Mesothelial cell of epicardium (in vitro differentiated cells): ENCODE data around the gene KCNJ14. TPM values are rescaled to one million over a fixed set of nuclear protein-coding genes. Genes with fewer than 3 reads are reported as not detected.

Source experiments
- DNase-seq, 2 experiments: peaks; one replicate each; pipeline ENCODE4 v3.0.0; 2021; ENCODE audit warnings: low spot score in 2 of 2; ENCODE audit not compliant: unreplicated experiment in 2 of 2
- H3K27ac Mint-ChIP-seq: 2 replicates; pipeline ENCODE4 v1.8.0; 2021; ENCODE audit warnings: mixed read lengths
- H3K27me3 Mint-ChIP-seq: 2 replicates; pipeline ENCODE4 v1.8.0; 2021; ENCODE audit warnings: low read depth, mixed read lengths
- H3K36me3 Mint-ChIP-seq: 2 replicates; pipeline ENCODE4 v1.8.0; 2021; ENCODE audit warnings: mixed read lengths
- H3K4me1 Mint-ChIP-seq: 2 replicates; pipeline ENCODE4 v1.8.0; 2021; ENCODE audit warnings: mixed read lengths
- H3K4me3 Mint-ChIP-seq: 2 replicates; pipeline ENCODE4 v1.8.0; 2021; ENCODE audit warnings: mild to moderate bottlenecking, moderate library complexity, mixed read lengths
- H3K9me3 Mint-ChIP-seq: 2 replicates; pipeline ENCODE4 v1.8.0; 2021; ENCODE audit warnings: mixed read lengths
- CTCF ChIP-seq: fragments of 200-600 bp; sonication (generic); IDR thresholded peaks from one replicate; pipeline ENCODE4 v1.5.0; 2021; ENCODE audit warnings: antibody characterized with exemption; ENCODE audit not compliant: unreplicated experiment
- total RNA-seq: library from RNA; stranded (reverse); gene quantifications from 3 replicates; pipeline ENCODE4 v1.2.1, GENCODE V29; 2021

The KCNJ14 gene
- total RNA-seq, 1 donor from 2014 or later: 2.7 TPM

GRCh38 chr19:48516536-48516935 lies 61.2 kb downstream of the KCNJ14 start:
- no peak for DNase-seq
- Mint-ChIP-seq H3K27me3 (no peaks in the 10 kb centered on the region), H3K4me1 (peaks cover 12% of the 10 kb centered on the region), H3K27ac (no peak overlapping the region), H3K36me3 (no peaks in the 10 kb centered on the region), H3K4me3 (no peak overlapping the region), H3K9me3 (no peaks in the 10 kb centered on the region)
- no peak for TF ChIP-seq CTCF

Other genes with a start within 250 kb of the KCNJ14 start
- gene CARD8, start 199.7 kb upstream of the KCNJ14 start, total RNA-seq: 48.7 to 51.5 TPM (median 50.0 TPM) in 3 replicates
- gene ZNF114, start 185.5 kb upstream of the KCNJ14 start, total RNA-seq: 3.7 to 4.4 TPM (median 3.9 TPM) in 3 replicates
- 50.2 to 57.3 TPM (median 52.5 TPM) in 3 replicates for gene EMP3, start 130.0 kb upstream of the KCNJ14 start, total RNA-seq
- 8.2 to 11.7 TPM (median 8.6 TPM) in 3 replicates for gene TMEM143, start 91.6 kb upstream of the KCNJ14 start, total RNA-seq
- gene SYNGR4, start 91.2 kb upstream of the KCNJ14 start, total RNA-seq: not detected in 3 replicates
- 255 to 262 TPM (median 260 TPM) in 3 replicates for gene KDELR1, start 64.0 kb upstream of the KCNJ14 start, total RNA-seq
- 14.5 to 15.8 TPM (median 15.7 TPM) in 3 replicates for gene GRIN2D, start 61.9 kb upstream of the KCNJ14 start, total RNA-seq
- gene GRWD1, start 9.6 kb upstream of the KCNJ14 start, total RNA-seq: 34.0 to 36.5 TPM (median 36.2 TPM) in 3 replicates
- 184 to 196 TPM (median 190 TPM) in 3 replicates for gene CYTH2, start 13.8 kb downstream of the KCNJ14 start, total RNA-seq
- gene LMTK3, start 56.3 kb downstream of the KCNJ14 start, total RNA-seq: 19.4 to 21.3 TPM (median 20.4 TPM) in 3 replicates
- gene SULT2B1, start 96.6 kb downstream of the KCNJ14 start, total RNA-seq: 0.64 to 0.79 TPM (median 0.74 TPM) in 3 replicates
- gene SPACA4, start 151.2 kb downstream of the KCNJ14 start, total RNA-seq: not detected in 3 replicates
- 2.5 to 3.9 TPM (median 3.7 TPM) in 3 replicates for gene FAM83E, start 159.5 kb downstream of the KCNJ14 start, total RNA-seq
- gene RPL18, start 163.6 kb downstream of the KCNJ14 start, total RNA-seq: 1,586 to 1,657 TPM (median 1,644 TPM) in 3 replicates
- 25.3 to 28.6 TPM (median 27.7 TPM) in 3 replicates for gene SPHK2, start 163.9 kb downstream of the KCNJ14 start, total RNA-seq
- gene DBP, start 181.8 kb downstream of the KCNJ14 start, total RNA-seq: 11.5 to 13.2 TPM (median 13.1 TPM) in 3 replicates
- 48.2 to 55.0 TPM (median 53.1 TPM) in 3 replicates for gene CA11, start 190.6 kb downstream of the KCNJ14 start, total RNA-seq
- 6.8 to 7.3 TPM (median 7.1 TPM) in 3 replicates for gene NTN5, start 217.4 kb downstream of the KCNJ14 start, total RNA-seq
- gene FUT2, start 240.4 kb downstream of the KCNJ14 start, total RNA-seq: 0.20 TPM in 1 of 3 replicates, not detected in the others